ENCODE results near the gene ZNF366.

The ZNF366 gene

GRCh38 chr5:72402381-72402890 is 104.8 kb downstream of the ZNF366 start:
- no peak for DNase-seq

DNA sequence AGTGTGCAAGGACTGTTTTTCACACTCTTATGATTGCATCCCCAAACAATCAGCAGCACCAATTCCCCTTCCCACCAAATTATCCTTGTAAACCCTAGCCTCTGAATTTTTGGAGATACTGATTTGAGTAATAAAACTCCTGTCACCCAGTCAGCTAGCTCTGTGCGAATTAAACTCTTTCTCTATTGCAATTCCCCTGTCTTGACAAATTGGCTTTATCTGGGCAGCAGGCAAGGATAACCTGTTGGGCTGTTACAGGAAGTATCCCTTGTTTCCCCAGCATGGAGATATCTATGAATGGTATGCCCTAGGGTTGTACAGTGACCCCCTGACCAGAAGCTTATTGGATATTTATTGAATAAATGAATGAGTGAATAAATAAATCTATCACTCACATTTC is 106.3 kb downstream of the ZNF366 start:
- DNase-seq: no peak

DNA sequence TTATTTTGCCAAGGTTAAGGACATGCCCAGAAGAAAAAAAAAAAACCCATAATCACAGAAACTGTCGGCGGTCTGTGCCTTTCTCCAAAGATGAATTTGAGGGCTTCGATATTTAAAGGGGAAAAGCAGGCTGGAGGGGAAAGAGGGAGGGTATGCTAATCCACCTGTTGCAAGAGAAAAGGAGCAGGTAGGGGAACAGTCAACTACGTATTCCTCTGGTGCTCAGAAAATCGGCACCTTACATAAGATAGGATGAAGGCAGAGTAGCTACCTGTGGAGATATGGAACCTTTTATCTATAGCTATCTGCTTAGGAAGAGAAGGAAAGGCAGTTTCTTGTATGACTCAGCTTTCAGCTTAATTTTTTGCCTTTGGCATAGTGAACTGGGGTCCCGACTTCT is 109.4 kb downstream of the ZNF366 start:
- no peak for DNase-seq

DNA sequence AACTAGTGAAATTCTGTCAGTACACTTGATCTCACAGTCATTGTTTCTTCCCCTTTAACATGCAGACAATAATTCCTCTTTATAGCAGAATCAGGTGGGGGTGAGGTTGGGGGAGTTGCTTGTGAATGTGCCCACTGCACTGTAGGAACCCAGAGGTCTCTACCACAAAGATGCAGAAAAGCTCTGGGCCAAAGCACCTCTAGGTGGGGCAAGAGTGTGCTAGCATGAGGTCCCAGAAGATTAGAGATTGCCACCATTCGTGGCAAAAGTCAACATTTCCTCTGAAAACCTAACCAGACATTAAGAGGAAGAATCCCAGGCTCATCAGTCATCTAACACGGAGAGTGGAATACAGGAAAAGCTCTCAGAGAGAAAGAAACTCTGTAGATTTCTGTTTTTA is 112.5 kb downstream of the ZNF366 start:
- no peak for DNase-seq

GRCh38 chr5:72393052-72393451 is 114.2 kb downstream of the ZNF366 start:
- DNase-seq: no peak

Measured in effector CD8-positive, alpha-beta T cell (primary cell).